ENCODE results near the gene SEL1L.
A peak's percentile ranks its signal among the peaks of the same experiment; 100 is the strongest.

SEL1L gene

GRCh38 chr14:81474148-81474492 is 59.5 kb downstream of the SEL1L start:
- H3K36me3 ChIP-seq (ENCODE audit: insufficient read depth, low read length), result peaks cover 56% of the 10 kb centered on the region
- H3K79me2 ChIP-seq (ENCODE audit: insufficient read depth, low read length), result no peaks in the 10 kb centered on the region
- H2AFZ ChIP-seq (ENCODE audit: low read length), result no peak overlapping the region
- H3K4me2 ChIP-seq (ENCODE audit: low read length), result peak overlapping the region; percentile 32
- no peak overlapping the region for H3K27ac ChIP-seq (ENCODE audit: low read depth, low read length, poor library complexity, severe bottlenecking)
- no peaks in the 10 kb centered on the region for H3K27me3 ChIP-seq (ENCODE audit: insufficient read depth, low read length)
- H3K4me3 ChIP-seq (ENCODE audit: low read depth, low read length, poor library complexity, severe bottlenecking), result no peak overlapping the region
- no peaks in the 10 kb centered on the region for H3K9me2 ChIP-seq (ENCODE audit: low read depth, low read length)
- H4K20me1 ChIP-seq (ENCODE audit: insufficient read depth, low read length), result no peaks in the 10 kb centered on the region
- H3K9me3 ChIP-seq (ENCODE audit: low read length), result no peaks in the 10 kb centered on the region
- H3K4me1 ChIP-seq (ENCODE audit: insufficient read depth, low read length, severe bottlenecking), result peaks cover 23% of the 10 kb centered on the region
- no peak overlapping the region for H3K9ac ChIP-seq (ENCODE audit: low read length)
- TF ChIP-seq, protein P1, sequence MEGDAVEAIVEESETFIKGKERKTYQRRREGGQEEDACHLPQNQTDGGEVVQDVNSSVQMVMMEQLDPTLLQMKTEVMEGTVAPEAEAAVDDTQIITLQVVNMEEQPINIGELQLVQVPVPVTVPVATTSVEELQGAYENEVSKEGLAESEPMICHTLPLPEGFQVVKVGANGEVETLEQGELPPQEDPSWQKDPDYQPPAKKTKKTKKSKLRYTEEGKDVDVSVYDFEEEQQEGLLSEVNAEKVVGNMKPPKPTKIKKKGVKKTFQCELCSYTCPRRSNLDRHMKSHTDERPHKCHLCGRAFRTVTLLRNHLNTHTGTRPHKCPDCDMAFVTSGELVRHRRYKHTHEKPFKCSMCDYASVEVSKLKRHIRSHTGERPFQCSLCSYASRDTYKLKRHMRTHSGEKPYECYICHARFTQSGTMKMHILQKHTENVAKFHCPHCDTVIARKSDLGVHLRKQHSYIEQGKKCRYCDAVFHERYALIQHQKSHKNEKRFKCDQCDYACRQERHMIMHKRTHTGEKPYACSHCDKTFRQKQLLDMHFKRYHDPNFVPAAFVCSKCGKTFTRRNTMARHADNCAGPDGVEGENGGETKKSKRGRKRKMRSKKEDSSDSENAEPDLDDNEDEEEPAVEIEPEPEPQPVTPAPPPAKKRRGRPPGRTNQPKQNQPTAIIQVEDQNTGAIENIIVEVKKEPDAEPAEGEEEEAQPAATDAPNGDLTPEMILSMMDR (IDR thresholded peaks at IDR 0.05; ENCODE audit: low read length), result no peak
- TF ChIP-seq EZH2 (IDR thresholded peaks at IDR 0.05; ENCODE audit: borderline replicate concordance, low read length), result no peak
- no peaks in the 10 kb centered on the region for H3F3A ChIP-seq (ENCODE audit: insufficient read depth, low read length)

- TF ChIP-seq, protein P1 (IDR thresholded peaks at IDR 0.05; ENCODE audit: low read length), result no peak
- no peak for TF ChIP-seq EZH2 (IDR thresholded peaks at IDR 0.05; ENCODE audit: borderline replicate concordance, low read length)
- Histone ChIP-seq H4K20me1 (ENCODE audit: insufficient read depth, low read length) (no peaks in the 10 kb centered on the region), H3K9me2 (ENCODE audit: low read depth, low read length) (no peaks in the 10 kb centered on the region), H3K79me2 (ENCODE audit: insufficient read depth, low read length) (no peaks in the 10 kb centered on the region), H3F3A (ENCODE audit: insufficient read depth, low read length) (no peaks in the 10 kb centered on the region), H3K27me3 (ENCODE audit: insufficient read depth, low read length) (no peaks in the 10 kb centered on the region), H3K9me3 (ENCODE audit: low read length) (no peaks in the 10 kb centered on the region), H3K4me3 (ENCODE audit: low read depth, low read length, poor library complexity, severe bottlenecking) (no peak overlapping the region), H3K36me3 (ENCODE audit: insufficient read depth, low read length) (peaks cover 51% of the 10 kb centered on the region), H3K4me1 (ENCODE audit: insufficient read depth, low read length, severe bottlenecking) (peaks cover 23% of the 10 kb centered on the region), H2AFZ (ENCODE audit: low read length) (no peak overlapping the region), H3K4me2 (ENCODE audit: low read length) (no peak overlapping the region), H3K9ac (ENCODE audit: low read length) (no peak overlapping the region), H3K27ac (ENCODE audit: low read depth, low read length, poor library complexity, severe bottlenecking) (no peak overlapping the region)
These were observed 60.1 kb downstream of the SEL1L start for GRCh38 chr14:81473456-81474147.

- Histone ChIP-seq H3K9me2 (ENCODE audit: low read depth, low read length) (no peaks in the 10 kb centered on the region), H3K4me1 (ENCODE audit: insufficient read depth, low read length, severe bottlenecking) (peaks cover 23% of the 10 kb centered on the region), H3F3A (ENCODE audit: insufficient read depth, low read length) (no peaks in the 10 kb centered on the region), H3K4me3 (ENCODE audit: low read depth, low read length, poor library complexity, severe bottlenecking) (no peak overlapping the region), H3K9me3 (ENCODE audit: low read length) (no peaks in the 10 kb centered on the region), H3K36me3 (ENCODE audit: insufficient read depth, low read length) (peaks cover 37% of the 10 kb centered on the region), H2AFZ (ENCODE audit: low read length) (no peak overlapping the region), H3K27ac (ENCODE audit: low read depth, low read length, poor library complexity, severe bottlenecking) (no peak overlapping the region), H3K27me3 (ENCODE audit: insufficient read depth, low read length) (no peaks in the 10 kb centered on the region), H3K9ac (ENCODE audit: low read length) (no peak overlapping the region), H3K79me2 (ENCODE audit: insufficient read depth, low read length) (no peaks in the 10 kb centered on the region), H3K4me2 (ENCODE audit: low read length) (no peak overlapping the region), H4K20me1 (ENCODE audit: insufficient read depth, low read length) (no peaks in the 10 kb centered on the region)
- TF ChIP-seq EZH2 (IDR thresholded peaks at IDR 0.05; ENCODE audit: borderline replicate concordance, low read length), result no peak
- TF ChIP-seq, protein P1 (IDR thresholded peaks at IDR 0.05; ENCODE audit: low read length), result no peak
These were observed 61.4 kb downstream of the SEL1L start for GRCh38 chr14:81472096-81472800.

All from OCI-LY1 (cell line).